K562 (cell line): Measurements from ENCODE around the gene CREG1. TPM values are rescaled to one million over a fixed set of nuclear protein-coding genes. Genes with fewer than 3 reads are reported as not detected.
A peak's percentile ranks its signal among the peaks of the same experiment; 100 is the strongest.

Experiments
- ARID4B ChIP-seq: sonication (generic); formaldehyde crosslinking; IDR thresholded peaks from 2 replicates; pipeline ENCODE4 v1.8.0; 2022; ENCODE audit warnings: mild to moderate bottlenecking, missing genetic modification reagents
- BRCA1 ChIP-seq, 2 experiments: fragments of 450-650 bp in 1 of 2; sonication (generic) in 1 of 2; formaldehyde crosslinking in 1 of 2; IDR thresholded peaks; 2 replicates each; pipeline versions ENCODE4 v1.5.0 to v1.6.1; 2017 to 2020; ENCODE audit warnings: mild to moderate bottlenecking in 1 of 2, missing genetic modification reagents in 1 of 2
- CEBPB ChIP-seq: fragments of 450-650 bp; IDR thresholded peaks from 2 replicates; pipeline ENCODE4 v1.6.1; 2016; ENCODE audit warnings: missing genetic modification characterization, missing compliant biosample characterization
- CEBPG ChIP-seq, 3 experiments: fragments of 200-800 bp in 1 of 3; sonication (Bioruptor generic) in 1 of 3; sonication (generic) in 1 of 3; formaldehyde crosslinking in 1 of 3; IDR thresholded peaks in 2 of 3; conservative IDR thresholded peaks in 1 of 3; 2 replicates each; pipeline versions ENCODE4 v1.6.1 to v1.8.0; 2016 to 2022; ENCODE audit warnings: missing compliant biosample characterization in 2 of 3, missing genetic modification characterization in 2 of 3, mild to moderate bottlenecking in 1 of 3, missing genetic modification reagents in 1 of 3
- E2F8 ChIP-seq: fragments of 450-650 bp; IDR thresholded peaks from 2 replicates; pipeline ENCODE4 v1.7.1; 2018; ENCODE audit warnings: mild to moderate bottlenecking, low read depth; ENCODE audit not compliant: partially characterized antibody
- ELK1 ChIP-seq: sonication (generic); formaldehyde crosslinking; IDR thresholded peaks from 2 replicates; pipeline ENCODE4 v1.8.1; 2022; ENCODE audit warnings: missing genetic modification reagents
- FIP1L1 ChIP-seq: fragments of 200-400 bp; formaldehyde crosslinking; IDR thresholded peaks from 2 replicates; pipeline ENCODE4 v1.6.1; 2018; ENCODE audit warnings: mild to moderate bottlenecking, low read depth, low read length; ENCODE audit not compliant: poor library complexity, severe bottlenecking
- HNRNPLL ChIP-seq: fragments of 200-400 bp; formaldehyde crosslinking; IDR thresholded peaks from 2 replicates; pipeline ENCODE4 v1.6.1; 2017; ENCODE audit warnings: low read length, low read depth, mild to moderate bottlenecking; ENCODE audit not compliant: poor library complexity, severe bottlenecking
- KDM5B ChIP-seq: fragments of 200-600 bp; sonication (generic); IDR thresholded peaks from 2 replicates; pipeline ENCODE4 v1.6.1; 2012; ENCODE audit warnings: low read depth, mild to moderate bottlenecking, moderate library complexity, low read length, control low read depth, inconsistent platforms; ENCODE audit not compliant: insufficient replicate concordance
- MNT ChIP-seq, 2 experiments: fragments of 450-650 bp; conservative IDR thresholded peaks; 2 replicates each; pipeline ENCODE4 v1.6.1; 2017; ENCODE audit warnings: mild to moderate bottlenecking in 2 of 2, moderate library complexity in 2 of 2
- POLR2AphosphoS5 ChIP-seq: IDR thresholded peaks from 2 replicates; pipeline ENCODE4 v1.6.1; 2011; ENCODE audit warnings: mild to moderate bottlenecking, low read depth, low read length, moderate library complexity; ENCODE audit not compliant: control insufficient read depth, insufficient read depth
- polyA plus RNA-seq, 8 experiments: library from polyadenylated mRNA; depleted of rRNA in 4 of 8; stranded (reverse) in 5 of 8; unstranded in 3 of 8; fragments of >200 nt; fragmentation: Nextera tagmentation in 2 of 8; fragmentation: Illumina TruSeq in 1 of 8; extraction: Ambion mirVana in 2 of 8; extraction: Trizol in 1 of 8; gene quantifications; 2 replicates each; pipeline versions ENCODE4 v1.2.1 to v1.2.3, GENCODE V29; 2011 to 2014; ENCODE audit warnings: inconsistent platforms in 1 of 8, missing spikeins in 1 of 8
- total RNA-seq, 7 experiments: library from RNA; depleted of rRNA in 6 of 7; stranded (reverse); fragments of >200 nt in 6 of 7; fragmentation: Illumina TruSeq in 2 of 7; extraction: Trizol in 2 of 7; gene quantifications; 2 replicates each; pipeline versions ENCODE4 v1.2.1 to v1.2.3, GENCODE V29; 2011 to 2021; ENCODE audit warnings: low replicate concordance in 1 of 7

The CREG1 gene
- total and polyA plus RNA-seq, 9 of the 15 experiments (the other 6 are each of a cell fraction or from before 2014, with no cell fraction given) = 45.7 to 272 (median 161) TPM

GRCh38 chr1:167553136-167554027 is at the start of gene CREG1 (continued):
- TF ChIP-seq POLR2AphosphoS5 = peak; percentile 83; the same call in 1 of the 2 replicates
- TF ChIP-seq CEBPG (CRISPR knock-in tag; IDR thresholded peaks at IDR 0.05) = peak; percentile 55
- TF ChIP-seq CEBPG (tag; conservative IDR thresholded peaks at IDR 0.05 in 1 of 2, IDR thresholded peaks at IDR 0.05 in 1 of 2) = peak in 1 of 2 experiments; percentile 63; a peak in 2 of 4 replicates
- no peak for TF ChIP-seq BRCA1 (IDR thresholded peaks at IDR 0.05)
- TF ChIP-seq BRCA1 (CRISPR knock-in tag; IDR thresholded peaks at IDR 0.05) = 0 out of 2 replicates have a peak, but pooled peaks have one; percentile 89
- TF ChIP-seq MNT (conservative IDR thresholded peaks at IDR 0.05) = peak in 1 of 2 experiments; percentile 32; a peak in 1 of 4 replicates
- TF ChIP-seq ELK1 (CRISPR knock-in tag) = no peak
- peak; percentile 82 for TF ChIP-seq FIP1L1
- peak; percentile 94 for TF ChIP-seq KDM5B
- TF ChIP-seq E2F8 = no peak
- 0 out of 2 replicates have a peak, but pooled peaks have one; percentile 50 for TF ChIP-seq CEBPB (tag)
- peak; percentile 95 for TF ChIP-seq ARID4B (CRISPR knock-in tag)
- TF ChIP-seq HNRNPLL = peak; percentile 59
